HepG2 (cell line): ENCODE results near the gene ARPC5. TPM values are rescaled to one million over a fixed set of nuclear protein-coding genes. Genes with fewer than 3 reads are reported as not detected.

Experiments
- ATAC-seq: fragments of 200-7000 bp; cut with Tn5 transposase; 3 replicates; pipeline ENCODE4 v1.9.1; 2020; ENCODE audit warnings: mild to moderate bottlenecking, moderate library complexity
- BruUV-seq: library from RNA; stranded (reverse); fragments of 400-500 nt; replicated peaks from 2 replicates; lab custom pipeline; 2021; lab: Mats Ljungman, UMichigan
- CTCF ChIA-PET: fragments of 300-600 bp; formaldehyde crosslinking; extraction: SDS; loops from one replicate; lab custom pipeline; 2021; ENCODE audit warnings: low total read pairs, inconsistent platforms, low intra/inter-chr PET ratio; lab: Yijun Ruan, JAX
- POLR2A ChIA-PET: fragments of 350-600 bp; sonication (Branson Sonifier 250); formaldehyde crosslinking; loops from one replicate; lab custom pipeline; 2020; ENCODE audit warnings: antibody characterized with exemption, inconsistent platforms; lab: Yijun Ruan, JAX
- DNase-seq: peaks from one replicate; pipeline ENCODE4 v3.0.0-alpha.2; 2015; ENCODE audit warnings: low spot score
- FAIRE-seq: peaks from 3 replicates; lab custom pipeline; 2011; peaks lifted over from hg19 to GRCh38; lab: Jason Lieb, UNC
- H2AFZ ChIP-seq: one replicate; pipeline ENCODE4 v1.6.1; 2011; ENCODE audit warnings: low read length, inconsistent platforms
- H3K27ac ChIP-seq: fragments of 300-600 bp; 3 replicates; pipeline ENCODE4 v1.8.0; 2011; ENCODE audit warnings: mixed run types, mild to moderate bottlenecking, mixed read lengths, low read length, inconsistent platforms; ENCODE audit not compliant: insufficient read depth; ENCODE audit errors: extremely low read length
- H3K27me3 ChIP-seq, 2 experiments: fragments of 200-600 bp in 1 of 2; 2 replicates in 1 of 2; 3 replicates in 1 of 2; pipeline versions ENCODE4 v1.6.0 to v1.8.0; 2011; ENCODE audit warnings: low read length in 2 of 2, mild to moderate bottlenecking in 2 of 2, moderate library complexity in 2 of 2, inconsistent platforms in 1 of 2; ENCODE audit not compliant: insufficient read depth in 2 of 2, control insufficient read depth in 1 of 2
- H3K36me3 ChIP-seq, 2 experiments: fragments of 200-600 bp in 1 of 2; replicated peaks in 1 of 2; 2 replicates in 1 of 2; 3 replicates in 1 of 2; pipeline versions ENCODE4 v1.5.1 to v1.8.0; 2011; ENCODE audit warnings: low read length in 2 of 2, inconsistent platforms in 1 of 2; ENCODE audit not compliant: insufficient read depth in 2 of 2, control insufficient read depth in 1 of 2
- H3K4me1 ChIP-seq: 2 replicates; pipeline ENCODE4 v1.5.1; 2012; ENCODE audit warnings: low read length, inconsistent platforms; ENCODE audit not compliant: insufficient read depth
- H3K4me2 ChIP-seq: 2 replicates; pipeline ENCODE4 v1.6.0; 2011; ENCODE audit warnings: low read depth, low read length, inconsistent platforms
- H3K4me3 ChIP-seq, 3 experiments: fragments of 200-600 bp in 1 of 3; sonication (generic), shearing (Covaris generic) in 1 of 3; replicated peaks in 1 of 3; 2 replicates each; pipeline ENCODE4 v1.5.1; 2011 to 2016; ENCODE audit warnings: low read length in 3 of 3, inconsistent platforms in 2 of 3, low read depth in 2 of 3, mild to moderate bottlenecking in 2 of 3, control low read depth in 1 of 3, mixed read lengths in 1 of 3; ENCODE audit not compliant: insufficient read depth in 1 of 3
- H3K79me2 ChIP-seq: one replicate; pipeline ENCODE4 v1.6.1; 2011; ENCODE audit warnings: low read length, inconsistent platforms; ENCODE audit not compliant: insufficient read depth
- H3K9ac ChIP-seq: 2 replicates; pipeline ENCODE4 v1.6.0; 2011; ENCODE audit warnings: mild to moderate bottlenecking, low read depth, low read length, inconsistent platforms; ENCODE audit not compliant: insufficient read depth
- H3K9me3 ChIP-seq: 2 replicates; pipeline ENCODE4 v1.5.1; 2012; ENCODE audit warnings: mild to moderate bottlenecking, low read length
- H4K20me1 ChIP-seq: 2 replicates; pipeline ENCODE4 v1.6.0; 2011; ENCODE audit warnings: inconsistent platforms, mild to moderate bottlenecking, low read length, moderate library complexity; ENCODE audit not compliant: insufficient read depth
- ATM ChIP-seq: fragments of 450-650 bp; IDR thresholded peaks from 2 replicates; pipeline ENCODE4 v1.7.1; 2017; ENCODE audit warnings: mild to moderate bottlenecking, borderline replicate concordance
- SALL2 ChIP-seq: sonication (generic); formaldehyde crosslinking; IDR thresholded peaks from 2 replicates; pipeline ENCODE4 v1.8.1; 2023; ENCODE audit warnings: mild to moderate bottlenecking, missing genetic modification reagents, inconsistent platforms
- STAT6 ChIP-seq: sonication (generic); formaldehyde crosslinking; IDR thresholded peaks from 2 replicates; pipeline ENCODE4 v1.4.0; 2020; ENCODE audit warnings: missing genetic modification reagents, mild to moderate bottlenecking, borderline replicate concordance
- ZNF12 ChIP-seq: sonication (generic); formaldehyde crosslinking; IDR thresholded peaks from 2 replicates; pipeline ENCODE4 v1.5.0; 2020; ENCODE audit warnings: missing genetic modification reagents
- ZNF232 ChIP-seq: sonication (generic); formaldehyde crosslinking; IDR thresholded peaks from 2 replicates; pipeline ENCODE4 v1.4.0; 2020; ENCODE audit warnings: missing genetic modification reagents, borderline replicate concordance
- ZNF256 ChIP-seq: sonication (generic); formaldehyde crosslinking; conservative IDR thresholded peaks from 2 replicates; pipeline ENCODE4 v1.4.0; 2020; ENCODE audit warnings: missing genetic modification reagents
- ZNF350 ChIP-seq: sonication (generic); formaldehyde crosslinking; IDR thresholded peaks from 2 replicates; pipeline ENCODE4 v1.4.0; 2020; ENCODE audit warnings: mild to moderate bottlenecking, low read depth, missing genetic modification reagents, borderline replicate concordance
- ZNF441 ChIP-seq: sonication (generic); formaldehyde crosslinking; IDR thresholded peaks from 2 replicates; pipeline ENCODE4 v1.7.0; 2021; ENCODE audit warnings: missing genetic modification reagents, borderline replicate concordance
- ZNF652 ChIP-seq: IDR thresholded peaks from 2 replicates; pipeline ENCODE4 v1.6.1; 2016; ENCODE audit warnings: low read depth, borderline replicate concordance
- ZNF879 ChIP-seq: sonication (generic); formaldehyde crosslinking; IDR thresholded peaks from 2 replicates; pipeline ENCODE4 v1.8.1; 2023; ENCODE audit warnings: missing genetic modification reagents
- WGBS: methylation state at CpG from one replicate; pipeline ENCODE4 v1.1.6; 2017; ENCODE audit warnings: low lambda C conversion rate; 5-methylcytosine and 5-hydroxymethylcytosine counted together
- in situ Hi-C: cut with HindIII; loops from 2 replicates; pipeline ENCODE4 v1.10.0; 2017; ENCODE audit warnings: low pct_unique_long_range_greater_than_20kb; ENCODE audit not compliant: extremely low pct_ligation_motif_present
- intact Hi-C: fragments of 100-400 bp; cut with micrococcal nuclease; formaldehyde crosslinking; loops from one replicate; pipeline ENCODE4 v1.10.0; 2022; ENCODE audit not compliant: unreplicated experiment
- polyA plus RNA-seq, 8 experiments: library from polyadenylated mRNA; depleted of rRNA in 3 of 8; stranded (reverse) in 7 of 8; unstranded in 1 of 8; fragments of >200 nt; fragmentation: Illumina TruSeq in 4 of 8; extraction: Trizol in 4 of 8; gene quantifications; 2 replicates each; pipeline versions ENCODE4 v1.2.1 to v1.2.3, GENCODE V29; 2011 to 2016; ENCODE audit warnings: low read depth in 4 of 8, missing spikeins in 1 of 8, mixed read lengths in 1 of 8; ENCODE audit not compliant: insufficient read depth in 1 of 8
- total RNA-seq, 5 experiments: library from RNA; depleted of rRNA; stranded (reverse); fragments of >200 nt; fragmentation: Illumina TruSeq; extraction: Trizol; gene quantifications; 2 replicates each; pipeline ENCODE4 v1.2.3, GENCODE V29; 2016; ENCODE audit warnings: low read depth in 1 of 5
- TF ChIP-seq, protein P1 (sequence below): sonication (generic); formaldehyde crosslinking; IDR thresholded peaks from 2 replicates; pipeline ENCODE4 v1.8.1; 2022; ENCODE audit warnings: mild to moderate bottlenecking, missing genetic modification reagents
- TF ChIP-seq, protein P2 (sequence below): sonication (generic); formaldehyde crosslinking; IDR thresholded peaks from 2 replicates; pipeline ENCODE4 v1.5.0; 2020; ENCODE audit warnings: missing genetic modification reagents, mild to moderate bottlenecking, borderline replicate concordance

Gene ARPC5
- total and polyA plus RNA-seq, 2 of the 13 experiments (the other 11 are each of a cell fraction or from before 2014, with no cell fraction given): 48.4 to 106 TPM

- H3K9ac ChIP-seq: no peak overlapping the region
- intact Hi-C loops: no loop called here
- no peak for TF ChIP-seq ZNF350 (CRISPR knock-in tag)
- TF ChIP-seq, protein P1, sequence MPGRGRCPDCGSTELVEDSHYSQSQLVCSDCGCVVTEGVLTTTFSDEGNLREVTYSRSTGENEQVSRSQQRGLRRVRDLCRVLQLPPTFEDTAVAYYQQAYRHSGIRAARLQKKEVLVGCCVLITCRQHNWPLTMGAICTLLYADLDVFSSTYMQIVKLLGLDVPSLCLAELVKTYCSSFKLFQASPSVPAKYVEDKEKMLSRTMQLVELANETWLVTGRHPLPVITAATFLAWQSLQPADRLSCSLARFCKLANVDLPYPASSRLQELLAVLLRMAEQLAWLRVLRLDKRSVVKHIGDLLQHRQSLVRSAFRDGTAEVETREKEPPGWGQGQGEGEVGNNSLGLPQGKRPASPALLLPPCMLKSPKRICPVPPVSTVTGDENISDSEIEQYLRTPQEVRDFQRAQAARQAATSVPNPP: no peak
- TF ChIP-seq ATM: no peak
- H2AFZ ChIP-seq: no peak overlapping the region
- ATAC-seq (no peak), DNase-seq (no peak), FAIRE-seq (no peak)
- H4K20me1 ChIP-seq: no peaks in the 10 kb centered on the region
- ChIA-PET CTCF (no interaction called here), POLR2A (no interaction called here)
- H3K36me3 ChIP-seq: no peaks in the 10 kb centered on the region
- H3K4me3 ChIP-seq: no peak overlapping the region
- H3K27ac ChIP-seq: no peak overlapping the region
- peaks cover 0 to 20% of the 10 kb centered on the region in 2 experiments; a peak in 2 of 5 replicates for H3K27me3 ChIP-seq
- in situ Hi-C loops: no loop called here
- WGBS: 5% methylated on average over 2 of the region's 2 CpGs
- BruUV-seq: no TSS peak
- H3K4me1 ChIP-seq: peaks cover 11% of the 10 kb centered on the region
- H3K79me2 ChIP-seq: no peaks in the 10 kb centered on the region
- no peak overlapping the region for H3K4me2 ChIP-seq
- no peaks in the 10 kb centered on the region for H3K9me3 ChIP-seq
Observed at GRCh38 chr1:183598386-183598785, 37.2 kb downstream of the ARPC5 start.

- H3K9ac ChIP-seq: no peak overlapping the region
- H3K79me2 ChIP-seq: no peaks in the 10 kb centered on the region
- FAIRE-seq (no peak), DNase-seq (no peak), ATAC-seq (no peak)
- H3K4me3 ChIP-seq: no peak overlapping the region
- no peaks in the 10 kb centered on the region for H4K20me1 ChIP-seq
- CTCF ChIA-PET: no interaction called here
- intact Hi-C loops: no loop called here
- no peak overlapping the region for H3K27ac ChIP-seq
- WGBS: 38% methylated on average over 5 of the region's 5 CpGs
- POLR2A ChIA-PET: no interaction called here
- H2AFZ ChIP-seq: no peak overlapping the region
- H3K4me2 ChIP-seq: no peak overlapping the region
- in situ Hi-C loops: no loop called here
- no peaks in the 10 kb centered on the region for H3K36me3 ChIP-seq
- H3K9me3 ChIP-seq: no peaks in the 10 kb centered on the region
- peaks cover 0 to 26% of the 10 kb centered on the region in 2 experiments; a peak in 3 of 5 replicates for H3K27me3 ChIP-seq
- peaks cover 5% of the 10 kb centered on the region for H3K4me1 ChIP-seq
- BruUV-seq: no TSS peak
- TF ChIP-seq ZNF12 (CRISPR knock-in tag) (no peak), ZNF879 (CRISPR knock-in tag) (no peak), ZNF441 (CRISPR knock-in tag) (no peak), SALL2 (no peak), ZNF232 (CRISPR knock-in tag) (no peak), STAT6 (no peak), ZNF256 (CRISPR knock-in tag) (no peak), ZNF652 (CRISPR knock-in tag) (no peak)
- TF ChIP-seq, protein P2, sequence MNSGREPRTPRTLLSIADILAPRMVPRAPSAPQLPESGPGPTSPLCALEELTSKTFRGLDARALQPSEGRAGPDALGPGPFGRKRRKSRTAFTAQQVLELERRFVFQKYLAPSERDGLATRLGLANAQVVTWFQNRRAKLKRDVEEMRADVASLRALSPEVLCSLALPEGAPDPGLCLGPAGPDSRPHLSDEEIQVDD (CRISPR knock-in tag): no peak
Observed at GRCh38 chr1:183597656-183598347, 37.8 kb downstream of the ARPC5 start.
